Uterus (tissue), 4 donors: Measurements from ENCODE around the gene ASMTL. TPM values are rescaled to one million over a fixed set of nuclear protein-coding genes. Genes with fewer than 3 reads are reported as not detected.

Source experiments
- DNase-seq, 2 donors: peaks; one replicate each; pipeline ENCODE4 v3.0.0-alpha.2; 2019 to 2020
- H3K27ac ChIP-seq, 2 donors: fragments of 200-600 bp; sonication (generic); 1 replicate in 1 of 2; 2 replicates in 1 of 2; pipeline ENCODE4 v1.5.1; 2016 to 2018
- H3K27me3 ChIP-seq, 2 donors: fragments of 200-600 bp; sonication (generic); one replicate each; pipeline ENCODE4 v1.5.1; 2018 to 2019; ENCODE audit warnings: control low read depth in 1 of 2
- H3K36me3 ChIP-seq, 2 donors: fragments of 200-600 bp; sonication (generic); one replicate each; pipeline ENCODE4 v1.5.1; 2019; ENCODE audit warnings: control low read depth in 1 of 2
- H3K4me1 ChIP-seq, 2 donors: fragments of 200-600 bp; sonication (generic); one replicate each; pipeline ENCODE4 v1.5.1; 2018 to 2019; ENCODE audit warnings: control low read depth in 1 of 2
- H3K4me3 ChIP-seq, 2 donors: fragments of 200-600 bp; sonication (generic); 1 replicate in 1 of 2; 2 replicates in 1 of 2; pipeline ENCODE4 v1.5.1; 2018 to 2019; ENCODE audit warnings: mild to moderate bottlenecking in 1 of 2
- H3K9me3 ChIP-seq, 2 donors: fragments of 200-600 bp; sonication (generic); one replicate each; pipeline ENCODE4 v1.5.1; 2019; ENCODE audit warnings: control low read depth in 1 of 2
- CTCF ChIP-seq, 4 experiments: fragments of 200-600 bp in 2 of 4; fragments of 450-650 bp in 2 of 4; sonication (generic) in 2 of 4; IDR thresholded peaks; one replicate each; pipeline ENCODE4 v1.5.1; 2016 to 2019; ENCODE audit warnings: antibody characterized with exemption in 4 of 4, mild to moderate bottlenecking in 2 of 4, moderate library complexity in 1 of 4
- POLR2A ChIP-seq, 2 donors: fragments of 450-650 bp; IDR thresholded peaks; one replicate each; pipeline ENCODE4 v1.6.1; 2016; ENCODE audit warnings: antibody characterized with exemption in 2 of 2, mild to moderate bottlenecking in 1 of 2, moderate library complexity in 1 of 2
- intact Hi-C: fragments of 100-400 bp; cut with DNase I; formaldehyde crosslinking; loops from one replicate; pipeline ENCODE4 v1.15.1; 2023; ENCODE audit warnings: low total_unique reads
- total RNA-seq, 4 donors: library from RNA; depleted of rRNA in 3 of 4; stranded (reverse); fragments of >200 nt in 3 of 4; gene quantifications; one replicate each; pipeline versions ENCODE4 v1.1.0 to v1.2.4, GENCODE V29; 2014 to 2023
- donor health status: DM: yes; HTN: yes; CAD: no.

Gene ASMTL
- total RNA-seq, 4 donors from 2014 or later, result 6.4 to 43.5 (median 11.1) TPM

GRCh38 chrX:1451661-1452515 lies 821 bp downstream of the ASMTL start:
- DNase-seq, result peak; percentile 42 to 44
- TF ChIP-seq POLR2A (IDR thresholded peaks at IDR 0.05) (no peak), CTCF (IDR thresholded peaks at IDR 0.05) (no peak)
- H3K27me3 ChIP-seq, result no peaks in the 10 kb centered on the region
- intact Hi-C loops, result loop anchor here (5.0 kb wide), 2 partner anchors 60 to 140 kb away; partner anchors contain the start of genes AKAP17A and SLC25A6
- peak overlapping the region; percentile 59 to 81 for H3K27ac ChIP-seq
- no peaks in the 10 kb centered on the region for H3K36me3 ChIP-seq
- no peaks in the 10 kb centered on the region for H3K9me3 ChIP-seq
- H3K4me3 ChIP-seq, result peak overlapping the region; percentile 94 to 100
- peaks cover 3 to 10% of the 10 kb centered on the region in 2 donors for H3K4me1 ChIP-seq

DNA sequence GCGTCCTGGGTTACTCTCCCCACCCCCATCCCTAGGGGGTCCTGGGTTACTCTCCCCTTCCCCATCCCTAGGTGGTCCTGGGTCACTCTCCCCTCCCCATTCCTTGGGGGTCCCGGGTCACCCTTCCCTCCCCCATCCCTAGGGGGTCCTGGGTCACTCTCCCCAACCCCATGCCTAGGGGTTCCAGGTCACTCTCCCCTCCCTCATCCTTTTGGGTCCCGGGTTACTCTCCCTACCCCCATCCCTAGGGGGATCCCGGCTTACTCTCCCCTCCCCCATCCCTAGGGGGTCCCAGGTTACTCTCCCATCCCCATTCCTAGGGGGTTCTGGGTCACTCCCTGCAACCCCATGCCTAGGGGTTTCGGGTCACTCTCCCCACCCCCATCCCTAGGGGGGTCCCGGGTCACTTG lies 1.5 kb downstream of the ASMTL start:
- H3K27me3 ChIP-seq, result no peaks in the 10 kb centered on the region
- no peak for DNase-seq
- no peaks in the 10 kb centered on the region for H3K36me3 ChIP-seq
- H3K27ac ChIP-seq, result peak overlapping the region; percentile 59 to 81
- H3K4me1 ChIP-seq, result peaks cover 3 to 10% of the 10 kb centered on the region in 2 donors
- H3K9me3 ChIP-seq, result no peaks in the 10 kb centered on the region
- intact Hi-C loops, result loop anchor here (5.0 kb wide), 2 partner anchors 59 to 141 kb away; partner anchors contain the start of genes AKAP17A and SLC25A6
- peak overlapping the region in 1 of 2 donors; percentile 94 for H3K4me3 ChIP-seq
- TF ChIP-seq CTCF (IDR thresholded peaks at IDR 0.05), result no peak
- TF ChIP-seq POLR2A (IDR thresholded peaks at IDR 0.05), result no peak

DNA sequence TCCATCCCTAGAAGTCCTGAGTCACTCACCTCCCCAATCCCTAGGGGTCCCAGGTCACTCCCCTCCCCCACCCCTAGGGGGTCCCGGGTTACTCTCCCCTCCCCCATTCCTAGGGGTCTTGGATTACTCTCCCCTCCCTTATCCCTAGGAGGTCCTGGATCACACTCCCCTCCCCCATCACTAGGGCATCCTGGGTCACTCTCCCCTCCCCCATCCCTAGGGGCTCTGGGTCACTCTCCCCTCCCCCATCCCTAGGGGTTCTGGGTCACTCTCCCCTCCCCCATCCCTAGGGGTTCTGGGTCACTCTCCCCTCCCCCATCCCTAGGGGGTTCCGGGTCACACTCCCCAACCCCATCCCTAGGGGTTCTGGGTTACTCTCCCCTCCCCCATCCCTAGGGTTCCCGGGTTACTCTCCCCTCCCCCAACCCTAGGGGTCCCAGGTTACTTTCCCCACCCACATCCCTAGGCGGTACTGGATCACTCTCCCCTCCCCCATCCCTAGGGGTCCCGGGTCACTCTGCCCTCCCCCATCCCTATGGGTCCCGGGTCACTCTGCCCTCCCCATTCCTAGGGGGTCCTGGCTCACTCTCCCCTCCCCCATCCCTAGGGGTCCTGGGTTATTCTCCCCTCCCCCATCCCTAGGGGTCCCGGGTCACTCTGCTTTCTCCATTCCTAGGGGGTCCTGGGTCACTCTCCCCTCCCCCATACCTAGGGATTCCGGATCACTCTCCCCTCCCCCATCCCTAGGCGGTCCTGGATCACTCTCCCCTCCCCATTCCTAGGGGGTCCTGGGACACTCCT lies 2.1 kb downstream of the ASMTL start:
- H3K4me1 ChIP-seq, result peaks cover 3 to 10% of the 10 kb centered on the region in 2 donors
- H3K9me3 ChIP-seq, result no peaks in the 10 kb centered on the region
- no peaks in the 10 kb centered on the region for H3K36me3 ChIP-seq
- H3K27me3 ChIP-seq, result no peaks in the 10 kb centered on the region
- H3K4me3 ChIP-seq, result no peak overlapping the region
- TF ChIP-seq POLR2A (IDR thresholded peaks at IDR 0.05), result no peak
- no peak for TF ChIP-seq CTCF (IDR thresholded peaks at IDR 0.05)
- no peak overlapping the region for H3K27ac ChIP-seq
- intact Hi-C loops, result loop anchor here (5.0 kb wide), 2 partner anchors 58 to 142 kb away; partner anchors contain the start of genes AKAP17A and SLC25A6
- DNase-seq, result peak in 1 of 2 donors; percentile 18

- Histone ChIP-seq H3K4me3 (no peak overlapping the region), H3K36me3 (no peaks in the 10 kb centered on the region), H3K9me3 (no peaks in the 10 kb centered on the region), H3K4me1 (peaks cover 3 to 10% of the 10 kb centered on the region in 2 donors), H3K27ac (no peak overlapping the region), H3K27me3 (no peaks in the 10 kb centered on the region)
- no peak for TF ChIP-seq POLR2A (IDR thresholded peaks at IDR 0.05)
- TF ChIP-seq CTCF (IDR thresholded peaks at IDR 0.05), result no peak
- intact Hi-C loops, result loop anchor here (5.0 kb wide), 2 partner anchors 57 to 143 kb away; partner anchors contain the start of genes AKAP17A and SLC25A6
- no peak for DNase-seq
These were observed 2.9 kb downstream of the ASMTL start for GRCh38 chrX:1449823-1450149.
